K562 (cell line): Measurements from ENCODE around the gene HSDL2. TPM values are rescaled to one million over a fixed set of nuclear protein-coding genes. Genes with fewer than 3 reads are reported as not detected.

Source experiments
- ETV1 ChIP-seq: fragments of 450-650 bp; conservative IDR thresholded peaks from 2 replicates; pipeline ENCODE4 v1.6.1; 2016; ENCODE audit warnings: missing genetic modification characterization, control low read depth, low read depth, missing compliant biosample characterization
- NFRKB ChIP-seq: fragments of 450-650 bp; IDR thresholded peaks from 2 replicates; pipeline ENCODE4 v1.6.1; 2016; ENCODE audit warnings: low read depth
- SUPT5H ChIP-seq: fragments of 450-650 bp; IDR thresholded peaks from 2 replicates; pipeline ENCODE4 v1.6.1; 2016
- UBTF ChIP-seq, 2 experiments: IDR thresholded peaks; 2 replicates each; pipeline ENCODE4 v1.6.1; 2012; ENCODE audit warnings: improper control_type of control experiment in 2 of 2, low read depth in 2 of 2, low read length in 2 of 2, borderline replicate concordance in 1 of 2
- polyA plus RNA-seq, 8 experiments: library from polyadenylated mRNA; depleted of rRNA in 4 of 8; stranded (reverse) in 5 of 8; unstranded in 3 of 8; fragments of >200 nt; fragmentation: Nextera tagmentation in 2 of 8; fragmentation: Illumina TruSeq in 1 of 8; extraction: Ambion mirVana in 2 of 8; extraction: Trizol in 1 of 8; gene quantifications; 2 replicates each; pipeline versions ENCODE4 v1.2.1 to v1.2.3, GENCODE V29; 2011 to 2014; ENCODE audit warnings: inconsistent platforms in 1 of 8, missing spikeins in 1 of 8
- total RNA-seq, 7 experiments: library from RNA; depleted of rRNA in 6 of 7; stranded (reverse); fragments of >200 nt in 6 of 7; fragmentation: Illumina TruSeq in 2 of 7; extraction: Trizol in 2 of 7; gene quantifications; 2 replicates each; pipeline versions ENCODE4 v1.2.1 to v1.2.3, GENCODE V29; 2011 to 2021; ENCODE audit warnings: low replicate concordance in 1 of 7
- TF ChIP-seq, protein P1 (sequence below): fragments of 200-800 bp; sonication (Bioruptor generic); IDR thresholded peaks from 2 replicates; pipeline ENCODE4 v1.6.1; 2017; ENCODE audit warnings: missing genetic modification characterization, missing compliant biosample characterization
- TF ChIP-seq, protein P2 (sequence below): fragments of 250-450 bp; sonication (Bioruptor Pico); IDR thresholded peaks from 2 replicates; pipeline ENCODE4 v1.8.0; 2022; ENCODE audit warnings: moderate library complexity, mild to moderate bottlenecking, inconsistent platforms
- TF ChIP-seq, protein P3 (sequence below), 3 experiments: fragments of 200-800 bp in 1 of 3; sonication (Bioruptor generic) in 1 of 3; sonication (generic) in 1 of 3; formaldehyde crosslinking in 1 of 3; IDR thresholded peaks; 2 replicates each; pipeline versions ENCODE4 v1.6.1 to v1.8.0; 2016 to 2022; ENCODE audit warnings: mild to moderate bottlenecking in 2 of 3, missing compliant biosample characterization in 2 of 3, missing genetic modification characterization in 2 of 3, missing genetic modification reagents in 1 of 3
- TF ChIP-seq, protein P4 (sequence below), 2 experiments: fragments of 450-650 bp; conservative IDR thresholded peaks; 2 replicates each; pipeline ENCODE4 v1.6.1; 2017; ENCODE audit warnings: mild to moderate bottlenecking in 2 of 2, moderate library complexity in 2 of 2

The HSDL2 gene
- total and polyA plus RNA-seq, 9 of the 15 experiments (the other 6 are each of a cell fraction or from before 2014, with no cell fraction given) = 22.8 to 74.1 (median 35.6) TPM

GRCh38 chr9:112333639-112334431, 46.1 kb upstream of the HSDL2 start (continued):
- TF ChIP-seq UBTF (IDR thresholded peaks at IDR 0.05; ENCODE audit: borderline replicate concordance in 1 of 2, low read depth in 2 of 2, low read length in 2 of 2) = peak in 1 of 2 experiments; percentile 44; a peak in 1 of 4 replicates
- TF ChIP-seq, protein P1, sequence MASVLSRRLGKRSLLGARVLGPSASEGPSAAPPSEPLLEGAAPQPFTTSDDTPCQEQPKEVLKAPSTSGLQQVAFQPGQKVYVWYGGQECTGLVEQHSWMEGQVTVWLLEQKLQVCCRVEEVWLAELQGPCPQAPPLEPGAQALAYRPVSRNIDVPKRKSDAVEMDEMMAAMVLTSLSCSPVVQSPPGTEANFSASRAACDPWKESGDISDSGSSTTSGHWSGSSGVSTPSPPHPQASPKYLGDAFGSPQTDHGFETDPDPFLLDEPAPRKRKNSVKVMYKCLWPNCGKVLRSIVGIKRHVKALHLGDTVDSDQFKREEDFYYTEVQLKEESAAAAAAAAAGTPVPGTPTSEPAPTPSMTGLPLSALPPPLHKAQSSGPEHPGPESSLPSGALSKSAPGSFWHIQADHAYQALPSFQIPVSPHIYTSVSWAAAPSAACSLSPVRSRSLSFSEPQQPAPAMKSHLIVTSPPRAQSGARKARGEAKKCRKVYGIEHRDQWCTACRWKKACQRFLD (CRISPR knock-in tag) = peak; percentile 89
- TF ChIP-seq NFRKB = 0 out of 2 replicates have a peak, but pooled peaks have one; percentile 29
- peak; percentile 61 for TF ChIP-seq ETV1 (tag)
- TF ChIP-seq, protein P2, sequence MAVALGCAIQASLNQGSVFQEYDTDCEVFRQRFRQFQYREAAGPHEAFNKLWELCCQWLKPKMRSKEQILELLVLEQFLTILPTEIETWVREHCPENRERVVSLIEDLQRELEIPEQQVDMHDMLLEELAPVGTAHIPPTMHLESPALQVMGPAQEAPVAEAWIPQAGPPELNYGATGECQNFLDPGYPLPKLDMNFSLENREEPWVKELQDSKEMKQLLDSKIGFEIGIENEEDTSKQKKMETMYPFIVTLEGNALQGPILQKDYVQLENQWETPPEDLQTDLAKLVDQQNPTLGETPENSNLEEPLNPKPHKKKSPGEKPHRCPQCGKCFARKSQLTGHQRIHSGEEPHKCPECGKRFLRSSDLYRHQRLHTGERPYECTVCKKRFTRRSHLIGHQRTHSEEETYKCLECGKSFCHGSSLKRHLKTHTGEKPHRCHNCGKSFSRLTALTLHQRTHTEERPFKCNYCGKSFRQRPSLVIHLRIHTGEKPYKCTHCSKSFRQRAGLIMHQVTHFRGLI = no peak
- TF ChIP-seq, protein P3, sequence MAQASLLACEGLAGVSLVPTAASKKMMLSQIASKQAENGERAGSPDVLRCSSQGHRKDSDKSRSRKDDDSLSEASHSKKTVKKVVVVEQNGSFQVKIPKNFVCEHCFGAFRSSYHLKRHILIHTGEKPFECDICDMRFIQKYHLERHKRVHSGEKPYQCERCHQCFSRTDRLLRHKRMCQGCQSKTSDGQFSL (CRISPR knock-in tag; IDR thresholded peaks at IDR 0.05) = no peak
- TF ChIP-seq, protein P3 (tag; IDR thresholded peaks at IDR 0.05) = no peak
- TF ChIP-seq, protein P4, sequence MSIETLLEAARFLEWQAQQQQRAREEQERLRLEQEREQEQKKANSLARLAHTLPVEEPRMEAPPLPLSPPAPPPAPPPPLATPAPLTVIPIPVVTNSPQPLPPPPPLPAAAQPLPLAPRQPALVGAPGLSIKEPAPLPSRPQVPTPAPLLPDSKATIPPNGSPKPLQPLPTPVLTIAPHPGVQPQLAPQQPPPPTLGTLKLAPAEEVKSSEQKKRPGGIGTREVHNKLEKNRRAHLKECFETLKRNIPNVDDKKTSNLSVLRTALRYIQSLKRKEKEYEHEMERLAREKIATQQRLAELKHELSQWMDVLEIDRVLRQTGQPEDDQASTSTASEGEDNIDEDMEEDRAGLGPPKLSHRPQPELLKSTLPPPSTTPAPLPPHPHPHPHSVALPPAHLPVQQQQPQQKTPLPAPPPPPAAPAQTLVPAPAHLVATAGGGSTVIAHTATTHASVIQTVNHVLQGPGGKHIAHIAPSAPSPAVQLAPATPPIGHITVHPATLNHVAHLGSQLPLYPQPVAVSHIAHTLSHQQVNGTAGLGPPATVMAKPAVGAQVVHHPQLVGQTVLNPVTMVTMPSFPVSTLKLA (conservative IDR thresholded peaks at IDR 0.05) = peak in 1 of 2 experiments; percentile 9; a peak in 1 of 4 replicates
- peak; percentile 12 for TF ChIP-seq SUPT5H
